GM21528 (cell line): ENCODE data around the gene TCTA.
A peak's percentile ranks its signal among the peaks of the same experiment; 100 is the strongest.

Experiments
- ATAC-seq: cut with Tn5 transposase; IDR thresholded peaks from one replicate; pipeline ENCODE4 v1.9.1; 2021; ENCODE audit warnings: mild to moderate bottlenecking, moderate library complexity; ENCODE audit not compliant: unreplicated experiment, low FRiP score

Gene TCTA

GRCh38 chr3:49410066-49410845, 2.0 kb upstream of the TCTA start:
- ATAC-seq, result no peak

GRCh38 chr3:49410846-49411534, 1.2 kb upstream of the TCTA start:
- ATAC-seq, result no peak

- ATAC-seq, result peak; percentile 39
Measured at GRCh38 chr3:49411535-49411967, 672 bp upstream of the TCTA start.

- ATAC-seq, result no peak
Measured at GRCh38 chr3:49412632-49413337, 562 bp downstream of the TCTA start.

- no peak for ATAC-seq
Measured at GRCh38 chr3:49413338-49413734, 1.1 kb downstream of the TCTA start.

GRCh38 chr3:49414753-49415152, 2.5 kb downstream of the TCTA start:
- no peak for ATAC-seq

- no peak for ATAC-seq
Measured at GRCh38 chr3:49415931-49416601, 3.8 kb downstream of the TCTA start.

GRCh38 chr3:49416867-49417266, 4.6 kb downstream of the TCTA start:
- ATAC-seq, result no peak

GRCh38 chr3:49417516-49418120, 5.4 kb downstream of the TCTA start:
- no peak for ATAC-seq

GRCh38 chr3:49421890-49422378, 9.7 kb downstream of the TCTA start:
- ATAC-seq, result no peak

- no peak for ATAC-seq
Measured at GRCh38 chr3:49422379-49423248, 10.4 kb downstream of the TCTA start, which contains the start of gene AMT. Gene AMT, minus strand, starts transcription at chr3:49422473. Its CDS starts 23 bp downstream, at chr3:49422450.

- ATAC-seq, result no peak
Measured at GRCh38 chr3:49424816-49425215, 12.6 kb downstream of the TCTA start.

- ATAC-seq, result no peak
Measured at GRCh38 chr3:49427586-49427985, 15.4 kb downstream of the TCTA start.

GRCh38 chr3:49428752-49429080, 16.5 kb downstream of the TCTA start:
- no peak for ATAC-seq

GRCh38 chr3:49434731-49435130, 22.5 kb downstream of the TCTA start:
- ATAC-seq, result no peak

GRCh38 chr3:49445391-49445790, 33.2 kb downstream of the TCTA start:
- no peak for ATAC-seq

- ATAC-seq, result no peak
Measured at GRCh38 chr3:49453621-49454020, 41.4 kb downstream of the TCTA start.

- no peak for ATAC-seq
Measured at GRCh38 chr3:49454458-49454857, 42.2 kb downstream of the TCTA start.

- no peak for ATAC-seq
Measured at GRCh38 chr3:49454898-49455681, 42.9 kb downstream of the TCTA start.
